Measurements from ENCODE around the gene NMT1.

The NMT1 gene

GRCh38 chr17:45112559-45113423 lies 51.7 kb downstream of the NMT1 start:
- TF ChIP-seq CTCF (IDR thresholded peaks at IDR 0.05; ENCODE audit: low read depth, low read length), result no peak

GRCh38 chr17:45113424-45113754 lies 52.3 kb downstream of the NMT1 start:
- H3K4me3 ChIP-seq (ENCODE audit: low read depth, low read length), result no peak overlapping the region
- TF ChIP-seq CTCF (IDR thresholded peaks at IDR 0.05; ENCODE audit: low read depth, low read length), result no peak

More at GRCh38 chr17:45112559-45113423, 51.7 kb downstream of the NMT1 start:
- H3K4me3 ChIP-seq (ENCODE audit: low read depth, low read length), result no peak overlapping the region

- no peak overlapping the region for H3K4me3 ChIP-seq (ENCODE audit: low read depth, low read length)
- no peak for TF ChIP-seq CTCF (IDR thresholded peaks at IDR 0.05; ENCODE audit: low read depth, low read length)
Observed at GRCh38 chr17:45114117-45114932, 53.2 kb downstream of the NMT1 start.

- H3K4me3 ChIP-seq (ENCODE audit: low read depth, low read length), result no peak overlapping the region
- TF ChIP-seq CTCF (IDR thresholded peaks at IDR 0.05; ENCODE audit: low read depth, low read length), result no peak
Observed at GRCh38 chr17:45115015-45115625, 54.0 kb downstream of the NMT1 start.

DNA sequence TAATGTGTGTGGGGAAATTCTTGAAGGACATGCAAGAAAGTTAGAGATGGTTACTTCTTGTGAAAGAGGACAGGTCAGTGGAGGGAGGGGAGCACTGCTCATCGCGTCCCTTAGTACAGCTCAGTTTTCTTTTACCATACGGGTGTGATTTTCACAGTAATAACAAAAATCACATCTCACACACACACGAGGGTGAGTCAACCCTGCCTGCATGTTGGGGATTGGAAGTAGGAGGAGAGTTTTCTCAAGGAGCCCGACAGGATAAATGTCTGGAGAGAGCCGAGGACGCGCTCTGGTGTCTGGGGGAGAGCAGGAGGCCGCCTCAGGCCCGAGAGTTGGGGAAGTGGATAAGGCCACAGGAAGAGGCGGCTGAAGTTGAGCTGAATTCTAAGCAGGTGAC lies 54.8 kb downstream of the NMT1 start:
- TF ChIP-seq CTCF (IDR thresholded peaks at IDR 0.05; ENCODE audit: low read depth, low read length), result no peak
- no peak overlapping the region for H3K4me3 ChIP-seq (ENCODE audit: low read depth, low read length)

DNA sequence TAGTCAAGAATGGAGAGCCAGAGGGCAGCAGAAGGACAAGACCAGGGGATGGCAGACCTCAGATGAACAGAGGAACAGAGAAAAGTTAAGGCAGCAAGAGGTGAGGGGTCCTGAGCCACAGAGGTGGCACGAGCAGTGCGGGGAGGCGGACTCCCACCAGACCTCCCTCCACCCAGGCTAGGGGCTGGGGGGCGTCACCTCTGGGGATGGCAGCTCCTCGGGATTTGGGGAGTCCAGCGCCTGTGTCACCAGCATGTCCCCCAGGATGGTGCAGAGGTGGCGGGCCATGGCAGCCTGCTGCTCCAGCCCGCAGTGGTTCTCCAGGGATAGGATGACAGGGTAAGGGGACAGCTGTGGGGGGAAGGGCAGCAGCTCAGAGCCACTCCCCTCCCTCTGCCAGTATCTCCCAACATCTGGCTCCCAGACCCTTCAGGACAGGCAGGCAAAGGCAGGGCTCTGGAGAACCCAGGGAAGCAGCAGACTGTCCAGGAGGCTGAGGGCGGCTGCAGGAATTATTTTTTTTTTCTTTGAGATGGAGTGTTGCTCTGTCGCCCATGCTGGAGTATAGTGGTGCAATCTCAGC lies 55.4 kb downstream of the NMT1 start:
- TF ChIP-seq CTCF (IDR thresholded peaks at IDR 0.05; ENCODE audit: low read depth, low read length), result no peak
- H3K4me3 ChIP-seq (ENCODE audit: low read depth, low read length), result no peak overlapping the region

All from WI38 (cell line).